Transverse colon (tissue), 3 donors: ENCODE data around the gene CECR2.

Source experiments
- EP300 ChIP-seq: sonication (generic); formaldehyde crosslinking; IDR thresholded peaks from one replicate; pipeline ENCODE4 v1.6.1; 2017; ENCODE audit warnings: antibody characterized with exemption, low read depth
- POLR2A ChIP-seq: fragments of 450-650 bp; IDR thresholded peaks from one replicate; pipeline ENCODE4 v1.6.1; 2016; ENCODE audit warnings: antibody characterized with exemption, mild to moderate bottlenecking, moderate library complexity
- TF ChIP-seq, protein P1 (sequence below), 5 experiments: fragments of 200-600 bp in 3 of 5; fragments of 450-650 bp in 2 of 5; sonication (generic) in 3 of 5; IDR thresholded peaks; 1 replicate in 2 of 5; 2 replicates in 3 of 5; pipeline ENCODE4 v1.5.1; 2016 to 2017; ENCODE audit warnings: antibody characterized with exemption in 5 of 5, inconsistent platforms in 3 of 5, mild to moderate bottlenecking in 2 of 5, moderate library complexity in 1 of 5

GRCh38 chr22:17575681-17576080 is 206.4 kb downstream of the CECR2 start:
- TF ChIP-seq, protein P1, sequence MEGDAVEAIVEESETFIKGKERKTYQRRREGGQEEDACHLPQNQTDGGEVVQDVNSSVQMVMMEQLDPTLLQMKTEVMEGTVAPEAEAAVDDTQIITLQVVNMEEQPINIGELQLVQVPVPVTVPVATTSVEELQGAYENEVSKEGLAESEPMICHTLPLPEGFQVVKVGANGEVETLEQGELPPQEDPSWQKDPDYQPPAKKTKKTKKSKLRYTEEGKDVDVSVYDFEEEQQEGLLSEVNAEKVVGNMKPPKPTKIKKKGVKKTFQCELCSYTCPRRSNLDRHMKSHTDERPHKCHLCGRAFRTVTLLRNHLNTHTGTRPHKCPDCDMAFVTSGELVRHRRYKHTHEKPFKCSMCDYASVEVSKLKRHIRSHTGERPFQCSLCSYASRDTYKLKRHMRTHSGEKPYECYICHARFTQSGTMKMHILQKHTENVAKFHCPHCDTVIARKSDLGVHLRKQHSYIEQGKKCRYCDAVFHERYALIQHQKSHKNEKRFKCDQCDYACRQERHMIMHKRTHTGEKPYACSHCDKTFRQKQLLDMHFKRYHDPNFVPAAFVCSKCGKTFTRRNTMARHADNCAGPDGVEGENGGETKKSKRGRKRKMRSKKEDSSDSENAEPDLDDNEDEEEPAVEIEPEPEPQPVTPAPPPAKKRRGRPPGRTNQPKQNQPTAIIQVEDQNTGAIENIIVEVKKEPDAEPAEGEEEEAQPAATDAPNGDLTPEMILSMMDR (IDR thresholded peaks at IDR 0.05): no peak
- TF ChIP-seq POLR2A (no peak), EP300 (no peak)
